NCI-H345 (cell line): ENCODE results near the gene ZCCHC24.
"Not testable (repeated sequence)": the region's sequence is repeated elsewhere in the genome, so short reads cannot be mapped to it uniquely, and the experiment has no call there.

Experiments used
- DNase-seq: peaks from one replicate; lab custom pipeline; 2025; lab: John Stamatoyannopoulos, UW

ZCCHC24 gene

DNA sequence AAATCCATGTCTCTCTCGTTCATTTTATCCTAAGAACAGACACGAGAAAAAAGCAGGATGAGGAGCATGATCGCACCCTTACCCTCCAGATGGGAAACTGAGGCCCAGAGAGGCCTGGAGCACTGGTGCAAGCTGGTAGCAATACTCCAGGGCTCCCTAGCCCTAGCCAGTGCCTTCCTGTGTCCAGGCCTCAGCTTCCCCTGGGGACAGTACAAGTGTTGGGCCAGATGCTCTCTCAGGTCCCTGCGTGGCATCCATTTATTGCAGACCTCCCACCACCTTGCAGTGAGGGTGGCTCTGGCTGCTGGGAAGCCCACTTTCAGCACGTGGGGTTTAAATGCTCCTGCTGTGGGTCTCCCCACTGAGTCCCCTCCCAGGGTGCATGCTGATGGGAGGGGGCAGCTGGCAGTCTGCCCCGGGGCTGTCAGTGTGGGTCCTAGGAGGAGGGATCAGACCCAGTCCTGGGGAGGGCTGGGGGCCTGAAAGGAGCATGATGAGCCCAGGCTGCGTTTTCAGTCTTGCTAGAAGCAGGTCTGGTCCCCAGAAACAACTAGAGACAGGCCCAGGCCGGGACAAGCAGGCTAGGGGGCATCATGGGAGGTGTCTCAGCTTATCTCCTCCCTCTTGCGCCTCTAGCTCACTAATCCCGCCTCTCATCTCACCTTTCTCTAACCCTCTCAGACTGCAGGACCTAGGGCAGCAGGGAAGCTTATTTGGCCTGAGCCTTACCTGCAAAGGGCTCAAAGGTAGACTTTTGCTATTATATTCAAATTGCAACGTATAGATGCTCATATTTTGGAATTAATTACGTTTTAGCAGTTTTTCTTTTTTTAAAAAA, 98.8 kb downstream of the ZCCHC24 start:
- DNase-seq, result peak; percentile 37

DNA sequence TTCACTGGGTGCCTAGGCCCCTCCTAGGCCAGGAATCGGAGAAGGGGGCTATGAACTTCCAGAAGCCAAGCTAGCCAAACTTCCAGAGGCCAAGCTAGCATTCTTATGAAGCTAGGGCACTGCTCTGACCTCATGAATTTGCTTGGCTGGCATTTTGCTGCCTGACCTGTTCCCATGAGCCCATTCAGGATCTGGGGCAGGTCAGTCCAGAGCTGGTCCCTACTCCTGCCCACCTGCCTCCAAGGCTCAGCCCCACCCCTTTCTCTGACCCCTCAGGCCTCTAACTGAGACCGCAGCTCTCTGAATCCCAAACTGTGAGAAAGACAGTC, 99.4 kb downstream of the ZCCHC24 start:
- no peak for DNase-seq

DNA sequence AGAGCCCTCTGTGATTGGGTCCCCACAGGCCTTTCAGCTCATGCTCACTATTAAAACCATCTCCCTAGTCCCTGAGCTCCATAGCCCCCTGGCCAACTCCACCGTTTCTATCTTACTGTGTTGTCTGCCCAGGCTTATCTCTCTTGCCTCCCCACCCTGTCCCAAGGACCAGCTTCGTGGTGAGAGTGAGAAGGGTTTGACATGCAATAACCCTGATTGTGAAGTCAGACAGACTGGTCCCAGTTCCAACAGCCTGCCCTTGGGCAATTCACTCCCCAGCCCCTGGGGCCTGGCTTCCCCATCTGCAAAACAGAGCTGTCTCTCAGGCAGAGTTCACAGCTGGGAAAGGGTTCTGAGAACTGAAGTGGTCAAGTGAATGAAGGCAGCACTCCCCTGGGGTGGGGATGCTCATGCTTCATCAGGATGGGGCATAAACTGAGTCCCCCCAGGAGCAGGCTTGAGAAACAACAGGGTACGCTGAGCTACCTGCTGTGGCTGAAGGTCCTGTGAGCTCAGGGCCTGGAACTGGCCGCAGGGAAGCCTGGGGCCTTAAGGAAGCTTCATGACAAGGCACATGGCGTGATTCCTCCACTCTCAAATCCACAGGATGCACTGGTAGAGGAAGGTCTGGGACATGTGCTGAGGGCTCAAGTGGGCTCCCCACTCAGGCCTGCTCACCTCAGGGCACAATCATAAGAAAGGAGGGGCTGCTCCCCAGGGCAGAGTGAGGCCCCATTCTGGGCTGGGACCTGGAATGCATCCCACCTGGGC, 100.0 kb downstream of the ZCCHC24 start:
- DNase-seq, result no peak

GRCh38 chr10:79344502-79345195, 100.8 kb downstream of the ZCCHC24 start:
- DNase-seq, result peak; percentile 93

- DNase-seq, result no peak
Measured at GRCh38 chr10:79342811-79343561, 102.4 kb downstream of the ZCCHC24 start.

- DNase-seq, result no peak
Measured at GRCh38 chr10:79342295-79342761, 103.1 kb downstream of the ZCCHC24 start.

DNA sequence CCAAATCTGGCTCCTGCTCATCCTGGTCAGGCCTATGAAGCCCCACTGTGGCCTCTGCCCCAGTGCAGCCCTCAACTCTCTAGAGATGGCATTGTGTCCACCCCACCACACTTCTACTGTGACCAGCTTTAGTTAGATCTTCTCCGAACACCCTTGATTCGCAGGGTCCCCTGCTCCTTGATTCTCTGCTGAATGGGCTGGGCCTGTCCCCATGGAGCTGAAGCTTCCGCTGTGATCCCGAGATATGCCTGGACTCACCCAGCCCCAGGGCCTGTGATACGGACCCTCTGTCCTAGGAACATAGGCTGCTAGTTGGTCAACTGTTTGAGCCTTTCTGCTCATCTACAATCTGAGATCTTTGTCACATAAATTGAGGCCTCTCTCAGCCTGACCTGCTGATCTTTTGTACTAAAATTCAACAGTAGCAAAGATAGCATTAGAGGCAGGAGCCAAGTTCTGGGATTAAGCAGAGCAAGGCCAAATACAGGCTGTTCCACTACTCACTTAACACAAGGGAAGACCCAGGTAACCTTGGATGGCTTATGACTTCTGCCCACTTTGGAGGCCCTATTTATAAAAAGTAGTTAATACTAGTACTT, 104.7 kb downstream of the ZCCHC24 start:
- no peak for DNase-seq

- no peak for DNase-seq
Measured at GRCh38 chr10:79339266-79339665, 106.2 kb downstream of the ZCCHC24 start.

GRCh38 chr10:79337783-79338469, 107.5 kb downstream of the ZCCHC24 start:
- not testable (repeated sequence) for DNase-seq

DNA sequence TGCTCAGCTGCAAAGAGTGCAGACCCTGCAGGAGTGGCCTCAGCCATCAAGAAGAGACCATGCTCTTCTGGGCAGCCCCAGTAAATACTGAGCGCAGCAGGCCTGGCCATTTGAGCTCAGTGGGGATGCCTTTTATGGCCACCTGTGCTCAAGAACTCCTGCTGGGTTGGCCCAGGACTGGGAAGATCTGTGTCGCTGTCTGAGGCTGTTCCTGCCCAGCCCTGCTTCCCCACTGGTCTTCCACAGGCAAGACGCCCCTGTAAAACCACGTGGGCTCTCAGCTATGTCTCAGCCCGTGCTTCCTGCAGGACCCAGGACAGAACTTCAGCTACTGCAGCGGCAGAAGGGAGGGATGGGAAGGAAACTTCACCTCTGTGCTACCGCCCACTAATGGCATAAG, 108.7 kb downstream of the ZCCHC24 start:
- DNase-seq, result peak; percentile 64

GRCh38 chr10:79336276-79336675, 109.1 kb downstream of the ZCCHC24 start:
- DNase-seq, result peak; percentile 37

GRCh38 chr10:79335470-79336235, 109.8 kb downstream of the ZCCHC24 start:
- DNase-seq, result no peak

- peak; percentile 17 for DNase-seq
Measured at GRCh38 chr10:79335094-79335469, 110.3 kb downstream of the ZCCHC24 start.

DNA sequence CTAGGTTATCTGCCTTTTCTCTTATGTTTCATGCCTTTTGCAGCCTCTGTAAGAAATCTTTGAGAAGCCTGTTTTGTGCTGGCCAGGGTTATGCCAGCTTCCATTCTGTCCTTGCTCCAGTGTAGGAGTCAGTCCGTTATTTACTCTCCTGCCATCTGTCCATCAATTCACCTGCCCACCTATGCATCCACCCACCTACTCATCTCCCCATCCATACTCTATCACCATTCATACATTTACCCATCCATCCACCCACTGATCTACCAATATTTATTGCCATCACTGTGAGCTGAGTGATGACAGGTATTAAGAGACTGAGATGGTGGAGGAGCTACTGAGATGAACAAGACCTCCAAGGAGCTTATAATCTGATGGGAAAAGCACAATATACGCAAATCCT, 110.9 kb downstream of the ZCCHC24 start:
- DNase-seq, result no peak

GRCh38 chr10:79333513-79333912, 111.9 kb downstream of the ZCCHC24 start:
- no peak for DNase-seq

DNA sequence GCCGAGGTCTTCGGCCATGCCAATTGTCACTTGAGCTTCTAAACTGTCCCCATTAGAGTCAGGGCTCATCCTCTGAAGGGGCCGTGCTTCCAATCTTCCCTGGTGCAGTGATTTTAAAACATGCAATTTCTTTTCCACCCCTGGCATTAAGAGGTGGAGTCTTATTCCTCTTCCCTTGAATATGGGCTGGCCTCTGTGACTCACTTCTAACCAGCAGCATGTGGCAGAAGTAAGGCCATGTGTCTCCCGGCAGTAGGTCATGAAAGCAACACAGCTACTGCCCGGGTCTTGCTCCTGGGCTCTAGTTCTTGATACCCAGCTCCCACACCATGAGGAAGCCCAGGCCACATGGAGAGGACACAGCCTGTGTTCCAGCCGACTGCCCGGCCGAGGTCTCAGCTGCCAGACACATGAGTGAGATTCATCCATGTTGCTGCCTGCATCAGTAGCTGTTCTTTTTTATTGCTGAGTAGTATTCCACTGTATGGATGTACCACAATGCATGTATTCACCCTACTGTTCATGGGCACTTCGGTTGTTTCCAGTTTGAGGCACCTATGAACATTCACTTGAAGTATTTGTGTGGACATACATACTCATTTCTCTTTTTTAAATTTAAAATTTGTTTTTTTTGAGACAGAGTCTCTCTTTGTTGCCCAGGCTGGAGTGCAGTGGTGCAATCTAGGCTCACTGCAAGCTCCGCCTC, 112.7 kb downstream of the ZCCHC24 start:
- DNase-seq, result not testable (repeated sequence)
